ENCODE results near the gene HS6ST2.

The HS6ST2 gene

DNA sequence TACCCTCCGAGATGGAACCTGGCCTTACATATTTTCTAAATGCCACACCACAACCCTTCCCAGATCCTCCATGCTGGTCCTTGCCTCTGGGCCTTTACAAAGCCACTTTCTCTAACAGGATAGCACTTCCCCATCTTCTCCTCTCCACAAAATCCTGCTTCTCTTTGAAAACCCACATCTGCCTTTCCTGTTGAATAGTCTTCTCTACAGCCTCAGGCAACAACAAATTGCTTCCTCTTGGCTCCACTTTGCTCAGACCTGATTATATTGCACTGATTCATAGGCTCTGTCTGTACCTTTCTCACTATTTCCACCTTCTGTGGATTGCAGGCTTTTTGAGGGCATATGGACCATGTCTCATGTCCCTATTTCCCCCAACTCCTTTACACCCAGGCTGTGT, 265.9 kb downstream of the HS6ST2 start:
- Histone ChIP-seq H3K4me3 (ENCODE audit: low read length) (no peak overlapping the region), H3F3A (ENCODE audit: control insufficient read depth, insufficient read depth) (no peaks in the 10 kb centered on the region), H4K20me1 (ENCODE audit: control insufficient read depth, insufficient read depth, low read depth, low read length) (no peaks in the 10 kb centered on the region), H3K4me1 (ENCODE audit: control insufficient read depth, low read length) (no peaks in the 10 kb centered on the region), H3K4me2 (ENCODE audit: low read length) (no peak overlapping the region), H3K9me2 (replicated peaks; ENCODE audit: control insufficient read depth, low read length) (no peaks in the 10 kb centered on the region), H3K79me2 (ENCODE audit: control insufficient read depth, low read length) (no peaks in the 10 kb centered on the region), H3K36me3 (ENCODE audit: control insufficient read depth, low read length) (no peaks in the 10 kb centered on the region), H3K27ac (ENCODE audit: low read depth, low read length) (no peak overlapping the region), H3K9me3 (ENCODE audit: control insufficient read depth, insufficient read depth, low read length) (no peaks in the 10 kb centered on the region), H3K27me3 (ENCODE audit: control insufficient read depth, low read length) (no peaks in the 10 kb centered on the region)
- no peak for TF ChIP-seq EZH2phosphoT487 (IDR thresholded peaks at IDR 0.05; ENCODE audit: borderline replicate concordance, low read length)
- TF ChIP-seq, protein P1, sequence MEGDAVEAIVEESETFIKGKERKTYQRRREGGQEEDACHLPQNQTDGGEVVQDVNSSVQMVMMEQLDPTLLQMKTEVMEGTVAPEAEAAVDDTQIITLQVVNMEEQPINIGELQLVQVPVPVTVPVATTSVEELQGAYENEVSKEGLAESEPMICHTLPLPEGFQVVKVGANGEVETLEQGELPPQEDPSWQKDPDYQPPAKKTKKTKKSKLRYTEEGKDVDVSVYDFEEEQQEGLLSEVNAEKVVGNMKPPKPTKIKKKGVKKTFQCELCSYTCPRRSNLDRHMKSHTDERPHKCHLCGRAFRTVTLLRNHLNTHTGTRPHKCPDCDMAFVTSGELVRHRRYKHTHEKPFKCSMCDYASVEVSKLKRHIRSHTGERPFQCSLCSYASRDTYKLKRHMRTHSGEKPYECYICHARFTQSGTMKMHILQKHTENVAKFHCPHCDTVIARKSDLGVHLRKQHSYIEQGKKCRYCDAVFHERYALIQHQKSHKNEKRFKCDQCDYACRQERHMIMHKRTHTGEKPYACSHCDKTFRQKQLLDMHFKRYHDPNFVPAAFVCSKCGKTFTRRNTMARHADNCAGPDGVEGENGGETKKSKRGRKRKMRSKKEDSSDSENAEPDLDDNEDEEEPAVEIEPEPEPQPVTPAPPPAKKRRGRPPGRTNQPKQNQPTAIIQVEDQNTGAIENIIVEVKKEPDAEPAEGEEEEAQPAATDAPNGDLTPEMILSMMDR (IDR thresholded peaks at IDR 0.05; ENCODE audit: low read depth, low read length, poor library complexity, severe bottlenecking): no peak

DNA sequence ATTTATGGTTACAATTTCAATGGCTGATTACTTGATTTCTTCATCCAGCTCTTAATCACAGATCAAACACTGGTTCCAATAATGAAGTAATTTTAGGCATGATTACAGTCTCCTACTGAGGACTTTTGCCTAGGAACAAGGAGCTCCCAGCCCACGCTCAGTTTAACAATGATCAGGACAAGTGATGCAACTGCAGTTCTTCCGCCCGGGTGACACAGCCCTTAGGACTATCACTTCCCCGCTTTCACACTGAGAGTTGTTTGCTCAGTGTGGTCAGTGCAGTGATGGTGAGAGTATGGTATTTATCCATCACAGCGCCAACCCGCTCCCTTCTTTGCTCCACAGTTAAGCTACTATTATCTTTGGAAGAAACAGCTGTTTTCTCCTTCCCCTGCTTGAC, 266.4 kb downstream of the HS6ST2 start:
- Histone ChIP-seq H3K27ac (ENCODE audit: low read depth, low read length) (no peak overlapping the region), H3K9me3 (ENCODE audit: control insufficient read depth, insufficient read depth, low read length) (no peaks in the 10 kb centered on the region), H3K9me2 (replicated peaks; ENCODE audit: control insufficient read depth, low read length) (no peaks in the 10 kb centered on the region), H3K4me3 (ENCODE audit: low read length) (no peak overlapping the region), H3K4me2 (ENCODE audit: low read length) (no peak overlapping the region), H3F3A (ENCODE audit: control insufficient read depth, insufficient read depth) (no peaks in the 10 kb centered on the region), H4K20me1 (ENCODE audit: control insufficient read depth, insufficient read depth, low read depth, low read length) (no peaks in the 10 kb centered on the region), H3K4me1 (ENCODE audit: control insufficient read depth, low read length) (no peaks in the 10 kb centered on the region), H3K79me2 (ENCODE audit: control insufficient read depth, low read length) (no peaks in the 10 kb centered on the region), H3K27me3 (ENCODE audit: control insufficient read depth, low read length) (no peaks in the 10 kb centered on the region), H3K36me3 (ENCODE audit: control insufficient read depth, low read length) (no peaks in the 10 kb centered on the region)
- TF ChIP-seq, protein P1 (IDR thresholded peaks at IDR 0.05; ENCODE audit: low read depth, low read length, poor library complexity, severe bottlenecking): no peak
- no peak for TF ChIP-seq EZH2phosphoT487 (IDR thresholded peaks at IDR 0.05; ENCODE audit: borderline replicate concordance, low read length)

DNA sequence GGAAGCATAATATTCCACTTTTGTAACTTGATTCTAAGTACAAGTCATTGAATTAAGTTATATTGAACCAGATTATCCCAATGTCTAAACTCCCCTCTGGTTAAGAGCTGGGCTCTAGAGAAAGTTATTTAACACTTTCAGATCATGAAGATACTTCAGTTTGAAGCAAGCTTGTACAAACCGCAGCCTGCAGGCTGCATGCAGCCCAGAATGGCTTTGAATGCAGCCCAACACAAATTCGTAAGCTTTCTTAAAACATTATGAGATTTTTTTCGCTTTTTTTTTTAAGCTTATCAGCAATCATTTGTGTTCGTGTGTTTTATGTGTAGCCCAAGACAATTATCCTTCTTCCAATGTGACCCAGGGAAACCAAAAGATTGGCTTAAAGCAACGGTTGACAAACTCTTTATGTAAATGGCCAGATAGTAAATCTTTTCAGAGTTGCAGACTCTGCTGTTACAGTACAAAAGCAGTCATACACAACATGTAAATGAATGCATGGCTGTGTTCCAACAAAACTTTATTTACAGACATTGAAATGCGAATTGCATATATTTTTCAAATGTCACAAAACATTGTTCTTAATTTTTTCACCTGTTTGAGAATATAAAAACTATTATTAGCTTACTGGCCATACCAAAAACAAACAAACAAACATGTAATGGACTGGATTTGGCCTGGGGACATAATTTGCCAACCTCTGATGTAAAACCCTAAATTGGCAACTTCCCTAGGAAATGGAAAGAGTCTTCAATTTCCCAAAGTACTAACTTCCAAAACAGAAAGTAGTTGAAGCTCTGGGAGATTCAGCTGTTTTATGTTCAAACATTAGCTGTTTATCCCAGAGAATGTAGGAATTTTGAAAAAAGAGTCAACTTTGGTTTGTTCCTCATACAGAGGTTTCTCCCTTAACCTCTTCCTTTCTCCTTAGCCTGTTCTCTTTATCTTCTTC, 268.5 kb downstream of the HS6ST2 start:
- Histone ChIP-seq H3K27me3 (ENCODE audit: control insufficient read depth, low read length) (no peaks in the 10 kb centered on the region), H4K20me1 (ENCODE audit: control insufficient read depth, insufficient read depth, low read depth, low read length) (no peaks in the 10 kb centered on the region)

More for the DNA sequence above, 268.5 kb downstream of the HS6ST2 start:
- Histone ChIP-seq H3K9me3 (ENCODE audit: control insufficient read depth, insufficient read depth, low read length) (no peaks in the 10 kb centered on the region), H3K9me2 (replicated peaks; ENCODE audit: control insufficient read depth, low read length) (no peaks in the 10 kb centered on the region), H3K79me2 (ENCODE audit: control insufficient read depth, low read length) (no peaks in the 10 kb centered on the region), H3K4me3 (ENCODE audit: low read length) (no peak overlapping the region), H3F3A (ENCODE audit: control insufficient read depth, insufficient read depth) (no peaks in the 10 kb centered on the region), H3K4me2 (ENCODE audit: low read length) (no peak overlapping the region), H3K4me1 (ENCODE audit: control insufficient read depth, low read length) (no peaks in the 10 kb centered on the region), H3K27ac (ENCODE audit: low read depth, low read length) (no peak overlapping the region), H3K36me3 (ENCODE audit: control insufficient read depth, low read length) (no peaks in the 10 kb centered on the region)
- no peak for TF ChIP-seq EZH2phosphoT487 (IDR thresholded peaks at IDR 0.05; ENCODE audit: borderline replicate concordance, low read length)
- TF ChIP-seq, protein P1 (IDR thresholded peaks at IDR 0.05; ENCODE audit: low read depth, low read length, poor library complexity, severe bottlenecking): no peak

Data from DOHH2 (cell line).